HUES6 (cell line): ENCODE measurements around the gene SERTAD2.

Experiments
- H3K27ac ChIP-seq: 2 replicates; pipeline ENCODE4 v1.7.0; 2013; ENCODE audit warnings: low read depth, mild to moderate bottlenecking, low read length, inconsistent platforms
- H3K27me3 ChIP-seq: 2 replicates; pipeline ENCODE4 v1.6.1; 2013; ENCODE audit warnings: low read length; ENCODE audit not compliant: control insufficient read depth, insufficient read depth
- H3K36me3 ChIP-seq: 2 replicates; pipeline ENCODE4 v1.6.1; 2013; ENCODE audit warnings: low read length; ENCODE audit not compliant: control insufficient read depth, insufficient read depth
- H3K4me1 ChIP-seq: 2 replicates; pipeline ENCODE4 v1.6.1; 2013; ENCODE audit warnings: low read length; ENCODE audit not compliant: control insufficient read depth, insufficient read depth
- H3K4me3 ChIP-seq: 2 replicates; pipeline ENCODE4 v1.5.1; 2013; ENCODE audit warnings: low read depth, low read length
- H3K9ac ChIP-seq: one replicate; pipeline ENCODE4 v1.6.1; 2013; ENCODE audit warnings: mild to moderate bottlenecking, low read length
- H3K9me3 ChIP-seq: 2 replicates; pipeline ENCODE4 v1.6.1; 2013; ENCODE audit warnings: low read depth, low read length; ENCODE audit not compliant: control insufficient read depth, insufficient read depth

The SERTAD2 gene

GRCh38 chr2:64653109-64654062 is at the start of gene SERTAD2:
Gene SERTAD2 (minus strand): TSS chr2:64653913. CDS start chr2:64636871, 17,042 bp downstream.
- H3K9ac ChIP-seq: peak within 1 kb of the TSS; percentile 89
- H3K27ac ChIP-seq: peak within 1 kb of the TSS; percentile 90
- peaks cover 41% of the 10 kb centered on the region for H3K4me1 ChIP-seq
- H3K36me3 ChIP-seq: no peaks in the 10 kb centered on the region
- peak within 1 kb of the TSS; percentile 93 for H3K4me3 ChIP-seq
- peaks cover 23% of the 10 kb centered on the region for H3K27me3 ChIP-seq
- H3K9me3 ChIP-seq: no peaks in the 10 kb centered on the region

GRCh38 chr2:64700133-64700809 is 46.6 kb upstream of the SERTAD2 start:
- H3K9me3 ChIP-seq: no peaks in the 10 kb centered on the region
- no peak overlapping the region for H3K27ac ChIP-seq
- H3K4me1 ChIP-seq: peaks cover 17% of the 10 kb centered on the region; the same call in 1 of the 2 replicates
- no peaks in the 10 kb centered on the region for H3K27me3 ChIP-seq
- no peak overlapping the region for H3K4me3 ChIP-seq
- H3K9ac ChIP-seq: no peak overlapping the region
- no peaks in the 10 kb centered on the region for H3K36me3 ChIP-seq

GRCh38 chr2:64699712-64700111 is 46.0 kb upstream of the SERTAD2 start:
- H3K4me3 ChIP-seq: no peak overlapping the region
- no peak overlapping the region for H3K9ac ChIP-seq
- H3K27ac ChIP-seq: no peak overlapping the region
- no peaks in the 10 kb centered on the region for H3K27me3 ChIP-seq
- peaks cover 18% of the 10 kb centered on the region; the same call in 1 of the 2 replicates for H3K4me1 ChIP-seq
- no peaks in the 10 kb centered on the region for H3K9me3 ChIP-seq
- no peaks in the 10 kb centered on the region for H3K36me3 ChIP-seq

- Histone ChIP-seq H3K36me3 (no peaks in the 10 kb centered on the region), H3K9ac (no peak overlapping the region), H3K27ac (no peak overlapping the region), H3K4me3 (no peak overlapping the region), H3K4me1 (peaks cover 18% of the 10 kb centered on the region; the same call in 1 of the 2 replicates), H3K27me3 (no peaks in the 10 kb centered on the region), H3K9me3 (no peaks in the 10 kb centered on the region)
Measured at GRCh38 chr2:64698668-64699444, 45.1 kb upstream of the SERTAD2 start.

- H3K4me1 ChIP-seq: peaks cover 18% of the 10 kb centered on the region; the same call in 1 of the 2 replicates
Measured at GRCh38 chr2:64698177-64698643, 44.5 kb upstream of the SERTAD2 start.

GRCh38 chr2:64697297-64698176 is 43.8 kb upstream of the SERTAD2 start:
- H3K27me3 ChIP-seq: no peaks in the 10 kb centered on the region
- H3K9me3 ChIP-seq: no peaks in the 10 kb centered on the region

More at GRCh38 chr2:64698177-64698643, 44.5 kb upstream of the SERTAD2 start:
- H3K9me3 ChIP-seq: no peaks in the 10 kb centered on the region
- H3K36me3 ChIP-seq: no peaks in the 10 kb centered on the region
- H3K9ac ChIP-seq: no peak overlapping the region
- no peak overlapping the region for H3K4me3 ChIP-seq
- H3K27me3 ChIP-seq: no peaks in the 10 kb centered on the region
- H3K27ac ChIP-seq: no peak overlapping the region

GRCh38 chr2:64696636-64697035 is 42.9 kb upstream of the SERTAD2 start:
- Histone ChIP-seq H3K9ac (no peak overlapping the region), H3K4me3 (no peak overlapping the region), H3K9me3 (0 out of 2 replicates have a peak, but pooled peaks cover 5% of the 10 kb centered on the region), H3K27me3 (no peaks in the 10 kb centered on the region), H3K27ac (no peak overlapping the region), H3K4me1 (peaks cover 18% of the 10 kb centered on the region; the same call in 1 of the 2 replicates), H3K36me3 (no peaks in the 10 kb centered on the region)

More at GRCh38 chr2:64697297-64698176, 43.8 kb upstream of the SERTAD2 start:
- Histone ChIP-seq H3K9ac (no peak overlapping the region), H3K27ac (no peak overlapping the region), H3K4me3 (no peak overlapping the region), H3K4me1 (peaks cover 18% of the 10 kb centered on the region; the same call in 1 of the 2 replicates), H3K36me3 (no peaks in the 10 kb centered on the region)

- H3K4me3 ChIP-seq: no peak overlapping the region
- no peak overlapping the region for H3K9ac ChIP-seq
- H3K4me1 ChIP-seq: peaks cover 18% of the 10 kb centered on the region; the same call in 1 of the 2 replicates
- H3K27ac ChIP-seq: no peak overlapping the region
- no peaks in the 10 kb centered on the region for H3K36me3 ChIP-seq
- 0 out of 2 replicates have a peak, but pooled peaks cover 5% of the 10 kb centered on the region for H3K9me3 ChIP-seq
- no peaks in the 10 kb centered on the region for H3K27me3 ChIP-seq
Measured at GRCh38 chr2:64695721-64696261, 42.1 kb upstream of the SERTAD2 start.

- Histone ChIP-seq H3K9me3 (0 out of 2 replicates have a peak, but pooled peaks cover 5% of the 10 kb centered on the region), H3K27me3 (no peaks in the 10 kb centered on the region), H3K4me1 (peaks cover 10% of the 10 kb centered on the region; the same call in 1 of the 2 replicates)
Measured at GRCh38 chr2:64692401-64692800, 38.7 kb upstream of the SERTAD2 start.

More at GRCh38 chr2:64692401-64692800, 38.7 kb upstream of the SERTAD2 start:
- no peaks in the 10 kb centered on the region for H3K36me3 ChIP-seq
- H3K4me3 ChIP-seq: no peak overlapping the region
- H3K9ac ChIP-seq: no peak overlapping the region
- no peak overlapping the region for H3K27ac ChIP-seq
